NB4 (cell line): ENCODE data around the gene LYZL2.
"Not testable (repeated sequence)": the region's sequence is repeated elsewhere in the genome, so short reads cannot be mapped to it uniquely, and the experiment has no call there.

Experiments
- MYC ChIP-seq: IDR thresholded peaks from 2 replicates; pipeline ENCODE4 v1.6.1; 2011; ENCODE audit warnings: low read depth, low read length
- POLR2A ChIP-seq: IDR thresholded peaks from 2 replicates; pipeline ENCODE4 v1.6.1; 2011; ENCODE audit warnings: mild to moderate bottlenecking; ENCODE audit not compliant: insufficient read length; ENCODE audit errors: extremely low read depth
- TF ChIP-seq, protein P1 (sequence below): IDR thresholded peaks from one replicate; pipeline ENCODE4 v1.5.1; 2012; ENCODE audit warnings: low read depth, low read length
- TF ChIP-seq, protein P2 (sequence below): IDR thresholded peaks from 2 replicates; pipeline ENCODE4 v1.6.1; 2011; ENCODE audit warnings: low read depth, low read length

DNA sequence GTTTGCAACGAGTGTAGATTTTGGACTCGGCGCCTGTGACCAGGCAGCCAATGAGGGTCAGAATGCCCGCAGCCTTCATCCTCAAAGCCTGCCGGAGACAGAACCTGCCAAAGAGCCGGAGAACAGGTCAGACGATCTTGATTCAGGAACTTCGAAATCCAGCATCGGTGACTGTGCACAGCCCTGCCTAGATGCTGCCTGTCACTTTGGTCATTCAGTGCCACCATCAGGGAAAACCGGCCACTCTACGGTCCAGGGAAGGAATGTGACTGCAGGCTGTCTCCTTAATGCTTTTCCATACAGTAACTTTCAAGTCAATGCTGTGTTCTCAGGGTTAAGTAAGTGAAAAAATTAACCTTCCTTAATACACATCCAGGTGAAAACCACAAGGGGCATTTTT is 2.7 kb downstream of the LYZL2 start:
- TF ChIP-seq MYC, POLR2A: not testable (repeated sequence)
- TF ChIP-seq, protein P1, sequence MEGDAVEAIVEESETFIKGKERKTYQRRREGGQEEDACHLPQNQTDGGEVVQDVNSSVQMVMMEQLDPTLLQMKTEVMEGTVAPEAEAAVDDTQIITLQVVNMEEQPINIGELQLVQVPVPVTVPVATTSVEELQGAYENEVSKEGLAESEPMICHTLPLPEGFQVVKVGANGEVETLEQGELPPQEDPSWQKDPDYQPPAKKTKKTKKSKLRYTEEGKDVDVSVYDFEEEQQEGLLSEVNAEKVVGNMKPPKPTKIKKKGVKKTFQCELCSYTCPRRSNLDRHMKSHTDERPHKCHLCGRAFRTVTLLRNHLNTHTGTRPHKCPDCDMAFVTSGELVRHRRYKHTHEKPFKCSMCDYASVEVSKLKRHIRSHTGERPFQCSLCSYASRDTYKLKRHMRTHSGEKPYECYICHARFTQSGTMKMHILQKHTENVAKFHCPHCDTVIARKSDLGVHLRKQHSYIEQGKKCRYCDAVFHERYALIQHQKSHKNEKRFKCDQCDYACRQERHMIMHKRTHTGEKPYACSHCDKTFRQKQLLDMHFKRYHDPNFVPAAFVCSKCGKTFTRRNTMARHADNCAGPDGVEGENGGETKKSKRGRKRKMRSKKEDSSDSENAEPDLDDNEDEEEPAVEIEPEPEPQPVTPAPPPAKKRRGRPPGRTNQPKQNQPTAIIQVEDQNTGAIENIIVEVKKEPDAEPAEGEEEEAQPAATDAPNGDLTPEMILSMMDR = not testable (repeated sequence)
- TF ChIP-seq, protein P2, sequence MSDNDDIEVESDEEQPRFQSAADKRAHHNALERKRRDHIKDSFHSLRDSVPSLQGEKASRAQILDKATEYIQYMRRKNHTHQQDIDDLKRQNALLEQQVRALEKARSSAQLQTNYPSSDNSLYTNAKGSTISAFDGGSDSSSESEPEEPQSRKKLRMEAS = not testable (repeated sequence)
